Measurements from ENCODE around the gene FCN1.

Gene FCN1

DNA sequence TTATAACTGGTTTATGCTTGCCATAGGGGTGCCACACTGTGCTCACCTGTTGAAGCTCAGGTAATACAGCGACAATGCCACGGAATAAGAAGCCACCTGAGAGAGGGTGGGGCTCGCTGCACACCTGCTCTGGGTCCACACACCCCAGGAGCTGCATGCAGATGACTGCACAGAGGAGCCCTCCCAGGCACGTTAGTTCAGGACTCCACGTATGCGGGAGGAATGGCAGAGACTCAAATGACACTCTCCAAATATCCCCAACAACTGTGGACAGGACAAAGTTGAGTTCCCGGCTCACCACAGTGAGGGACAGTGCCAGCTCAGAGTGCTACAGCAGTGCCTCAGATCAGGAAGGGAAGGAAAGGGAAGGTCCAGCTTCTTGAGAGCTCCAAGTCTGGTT is 5.8 kb upstream of the FCN1 start:
- no peak for DNase-seq
- Histone ChIP-seq H3K27me3 (no peaks in the 10 kb centered on the region), H3K4me3 (ENCODE audit: low read depth, low read length) (no peak overlapping the region), H3K4me1 (no peaks in the 10 kb centered on the region), H3K9me3 (no peaks in the 10 kb centered on the region), H3K36me3 (no peaks in the 10 kb centered on the region)
- TF ChIP-seq, protein P1, sequence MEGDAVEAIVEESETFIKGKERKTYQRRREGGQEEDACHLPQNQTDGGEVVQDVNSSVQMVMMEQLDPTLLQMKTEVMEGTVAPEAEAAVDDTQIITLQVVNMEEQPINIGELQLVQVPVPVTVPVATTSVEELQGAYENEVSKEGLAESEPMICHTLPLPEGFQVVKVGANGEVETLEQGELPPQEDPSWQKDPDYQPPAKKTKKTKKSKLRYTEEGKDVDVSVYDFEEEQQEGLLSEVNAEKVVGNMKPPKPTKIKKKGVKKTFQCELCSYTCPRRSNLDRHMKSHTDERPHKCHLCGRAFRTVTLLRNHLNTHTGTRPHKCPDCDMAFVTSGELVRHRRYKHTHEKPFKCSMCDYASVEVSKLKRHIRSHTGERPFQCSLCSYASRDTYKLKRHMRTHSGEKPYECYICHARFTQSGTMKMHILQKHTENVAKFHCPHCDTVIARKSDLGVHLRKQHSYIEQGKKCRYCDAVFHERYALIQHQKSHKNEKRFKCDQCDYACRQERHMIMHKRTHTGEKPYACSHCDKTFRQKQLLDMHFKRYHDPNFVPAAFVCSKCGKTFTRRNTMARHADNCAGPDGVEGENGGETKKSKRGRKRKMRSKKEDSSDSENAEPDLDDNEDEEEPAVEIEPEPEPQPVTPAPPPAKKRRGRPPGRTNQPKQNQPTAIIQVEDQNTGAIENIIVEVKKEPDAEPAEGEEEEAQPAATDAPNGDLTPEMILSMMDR (IDR thresholded peaks at IDR 0.05; ENCODE audit: low read depth, low read length): no peak

DNA sequence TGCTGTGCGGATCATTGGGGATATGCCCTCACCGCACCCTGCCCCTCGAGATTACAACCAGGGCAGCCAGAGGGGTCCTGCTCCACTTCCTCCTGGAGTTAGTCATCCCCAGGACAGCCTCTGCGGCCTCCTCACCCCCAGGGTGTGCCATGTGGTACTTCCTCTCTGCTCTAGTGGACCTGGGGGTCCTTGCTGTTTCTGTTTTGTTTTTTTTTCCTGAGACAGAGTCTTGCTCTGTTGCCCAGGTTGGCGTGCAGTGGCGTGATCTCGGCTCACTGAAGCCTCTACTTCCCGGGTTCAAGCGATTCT is 5.2 kb upstream of the FCN1 start:
- H3K27me3 ChIP-seq: no peaks in the 10 kb centered on the region
- no peaks in the 10 kb centered on the region for H3K36me3 ChIP-seq
- H3K4me1 ChIP-seq: no peaks in the 10 kb centered on the region
- no peak for DNase-seq
- H3K4me3 ChIP-seq (ENCODE audit: low read depth, low read length): no peak overlapping the region
- TF ChIP-seq, protein P1 (IDR thresholded peaks at IDR 0.05; ENCODE audit: low read depth, low read length): no peak
- no peaks in the 10 kb centered on the region for H3K9me3 ChIP-seq

DNA sequence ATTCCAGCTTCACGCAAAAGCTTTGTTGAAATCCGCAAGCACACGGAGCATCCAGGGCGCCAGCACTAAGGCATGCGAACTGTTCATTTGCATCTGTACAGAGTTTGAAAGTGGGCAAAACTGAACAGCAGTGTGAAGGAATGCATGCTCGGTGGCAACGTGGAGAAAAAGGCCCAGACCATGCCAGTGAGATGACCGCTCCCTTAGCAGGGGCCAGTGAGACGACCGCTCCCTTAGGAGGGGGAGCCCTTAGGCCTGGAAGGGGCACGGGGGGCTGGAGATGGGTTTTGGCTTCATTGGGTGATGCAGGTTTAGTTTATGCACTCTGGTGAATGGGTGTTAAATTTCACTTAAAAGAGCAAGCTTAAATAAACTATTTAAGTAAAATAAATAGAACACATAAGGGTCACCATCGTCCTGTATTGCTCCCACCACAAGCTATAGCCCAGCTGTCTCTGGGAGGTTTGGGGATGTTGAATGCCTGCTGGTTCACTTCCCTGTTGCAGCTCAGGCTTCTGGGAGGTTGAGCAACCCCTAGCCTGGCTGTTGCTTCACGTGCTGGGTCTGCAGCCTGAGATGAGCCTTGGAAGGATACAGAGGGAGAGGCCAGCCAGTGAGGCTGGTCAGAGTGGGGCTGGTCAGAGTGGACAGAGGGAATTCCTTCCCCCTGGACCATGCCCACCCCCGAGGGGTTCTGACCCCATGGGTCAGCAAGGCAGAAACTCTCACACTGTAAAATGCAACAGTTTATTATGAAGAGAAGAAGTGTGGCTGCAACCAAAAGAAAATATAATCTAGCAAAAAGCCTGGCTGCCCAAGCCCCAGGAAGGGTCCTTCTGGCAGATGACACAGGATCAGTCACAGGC is 4.6 kb upstream of the FCN1 start:
- H3K9me3 ChIP-seq: no peaks in the 10 kb centered on the region
- TF ChIP-seq, protein P1 (IDR thresholded peaks at IDR 0.05; ENCODE audit: low read depth, low read length): no peak
- H3K4me1 ChIP-seq: peaks cover 5% of the 10 kb centered on the region
- no peaks in the 10 kb centered on the region for H3K36me3 ChIP-seq
- DNase-seq: no peak
- no peak overlapping the region for H3K4me3 ChIP-seq (ENCODE audit: low read depth, low read length)
- no peaks in the 10 kb centered on the region for H3K27me3 ChIP-seq

DNA sequence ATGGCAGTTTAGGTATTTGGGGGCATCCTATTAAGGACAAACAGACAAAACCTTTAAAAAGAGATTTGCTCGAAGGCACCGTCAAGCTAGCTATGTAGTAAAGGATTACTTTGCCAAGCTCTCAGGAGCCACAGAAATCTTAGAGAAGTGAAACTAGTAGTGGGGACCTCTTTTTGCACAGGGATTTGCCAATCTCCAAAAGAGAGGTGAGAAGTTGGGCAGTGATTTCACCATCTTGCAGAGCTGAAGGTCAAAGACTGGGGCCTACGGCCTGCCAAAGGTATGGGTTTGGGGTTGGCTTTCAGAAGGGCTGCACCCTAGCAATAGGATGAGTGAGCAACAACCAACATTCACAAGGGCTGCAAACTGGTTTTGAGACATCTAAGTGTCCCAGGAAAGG is 1.6 kb upstream of the FCN1 start:
- no peak for DNase-seq
- H3K4me3 ChIP-seq (ENCODE audit: low read depth, low read length): no peak overlapping the region
- H3K9me3 ChIP-seq: no peaks in the 10 kb centered on the region
- no peaks in the 10 kb centered on the region for H3K36me3 ChIP-seq
- H3K27me3 ChIP-seq: no peaks in the 10 kb centered on the region
- peaks cover 5% of the 10 kb centered on the region for H3K4me1 ChIP-seq
- TF ChIP-seq, protein P1 (IDR thresholded peaks at IDR 0.05; ENCODE audit: low read depth, low read length): no peak

DNA sequence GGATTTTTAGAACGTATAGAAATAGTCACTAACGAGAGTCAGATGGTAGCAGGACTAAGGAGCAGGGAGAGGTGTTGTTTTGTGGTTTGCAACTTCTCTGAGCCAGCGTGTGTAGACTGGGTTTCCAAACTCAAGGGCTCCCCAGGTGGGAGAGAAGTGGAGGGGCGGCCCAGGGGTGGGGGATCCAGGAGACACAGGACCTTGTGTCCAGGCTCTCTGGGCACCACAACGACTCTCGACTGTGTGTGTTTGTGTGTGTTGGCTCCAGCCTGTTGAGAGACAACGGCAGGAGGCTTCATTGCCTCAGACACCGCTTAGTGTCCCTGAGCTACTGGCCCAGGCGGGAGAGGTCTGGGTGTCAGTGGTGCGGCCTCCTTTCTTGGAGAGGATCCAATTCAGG is 934 bp upstream of the FCN1 start:
- no peaks in the 10 kb centered on the region for H3K27me3 ChIP-seq
- H3K36me3 ChIP-seq: no peaks in the 10 kb centered on the region
- H3K4me1 ChIP-seq: peaks cover 5% of the 10 kb centered on the region
- no peak for DNase-seq
- TF ChIP-seq, protein P1 (IDR thresholded peaks at IDR 0.05; ENCODE audit: low read depth, low read length): no peak
- H3K9me3 ChIP-seq: no peaks in the 10 kb centered on the region
- H3K4me3 ChIP-seq (ENCODE audit: low read depth, low read length): no peak overlapping the region

DNA sequence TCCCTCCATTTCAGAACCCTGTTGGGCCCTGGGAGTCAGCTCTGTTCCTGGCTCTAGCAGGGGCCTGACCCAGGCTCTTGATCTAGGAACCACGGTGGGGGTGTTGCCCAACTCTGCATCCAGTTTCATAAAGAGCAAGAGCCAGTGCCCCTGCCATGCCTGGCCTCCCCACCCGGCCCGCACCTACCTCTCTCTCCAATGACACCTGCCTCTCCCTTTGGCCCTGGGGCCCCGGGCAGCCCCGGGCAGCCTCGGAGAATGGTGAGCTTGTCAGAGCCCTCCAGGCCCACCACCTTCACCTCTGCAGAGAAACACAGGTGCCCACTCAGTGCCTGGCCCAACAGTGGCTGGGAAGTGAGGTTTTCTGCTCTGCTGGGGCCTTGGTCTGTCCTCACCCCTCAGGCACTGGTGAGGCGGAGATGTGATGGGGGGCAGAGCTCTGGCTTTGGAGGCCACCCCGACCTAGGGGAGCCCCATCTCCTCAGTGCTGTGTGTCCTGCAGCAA is 1.5 kb downstream of the FCN1 start:
- Histone ChIP-seq H3K27me3 (no peaks in the 10 kb centered on the region), H3K4me3 (ENCODE audit: low read depth, low read length) (no peak overlapping the region), H3K4me1 (peaks cover 5% of the 10 kb centered on the region), H3K9me3 (no peaks in the 10 kb centered on the region), H3K36me3 (no peaks in the 10 kb centered on the region)
- TF ChIP-seq, protein P1 (IDR thresholded peaks at IDR 0.05; ENCODE audit: low read depth, low read length): no peak
- no peak for DNase-seq

All from BE2C (cell line).